T-cell (primary cell): ENCODE measurements around the gene CA5A. TPM values are rescaled to one million over a fixed set of nuclear protein-coding genes. Genes with fewer than 3 reads are reported as not detected.
A peak's percentile ranks its signal among the peaks of the same experiment; 100 is the strongest.

ENCODE experiments used
- ATAC-seq, 4 experiments: fragments of 200-7000 bp in 3 of 4; fragments of 150-1000 bp in 1 of 4; cut with Tn5 transposase; replicated peaks in 1 of 4; 1 replicate in 3 of 4; 2 replicates in 1 of 4; pipeline ENCODE4 v1.10.0; 2021; ENCODE audit warnings: moderate library complexity in 3 of 4, mild to moderate bottlenecking in 2 of 4, moderate number of reproducible peaks in 1 of 4
- CTCF ChIA-PET, 2 donors: fragments of 300-600 bp; sonication (Branson Sonifier 250); formaldehyde crosslinking; loops; one replicate each; lab custom pipeline; 2022; ENCODE audit warnings: antibody characterized with exemption in 2 of 2; lab: Charles Lee
- POLR2A ChIA-PET, 2 donors: fragments of 300-600 bp; sonication (Branson Sonifier 250); formaldehyde crosslinking; loops; one replicate each; lab custom pipeline; 2022; ENCODE audit warnings: antibody characterized with exemption in 2 of 2; lab: Charles Lee
- DNase-seq, 35 experiments: peaks; one replicate each; pipeline versions ENCODE4 v3.0.0 to v3.0.0-alpha.2; 2013 to 2023
- H3K27ac ChIP-seq: one replicate; pipeline ENCODE4 v1.5.1; 2013; ENCODE audit warnings: low read length
- H3K27me3 ChIP-seq, 2 experiments: replicated peaks in 1 of 2; 1 replicate in 1 of 2; 2 replicates in 1 of 2; pipeline versions ENCODE4 v1.6.1 to v1.7.0; 2013; ENCODE audit warnings: low read length in 1 of 2, mixed read lengths in 1 of 2; ENCODE audit not compliant: control insufficient read depth in 2 of 2, insufficient read depth in 2 of 2; ENCODE audit errors: extremely low read depth in 1 of 2
- H3K36me3 ChIP-seq, 2 donors: 1 replicate in 1 of 2; 2 replicates in 1 of 2; pipeline versions ENCODE4 v1.6.1 to v1.7.0; 2013; ENCODE audit warnings: low read length in 1 of 2; ENCODE audit not compliant: control insufficient read depth in 2 of 2, insufficient read depth in 1 of 2; ENCODE audit errors: extremely low read depth in 1 of 2
- H3K4me1 ChIP-seq, 2 experiments: 1 replicate in 1 of 2; 2 replicates in 1 of 2; pipeline versions ENCODE4 v1.6.1 to v1.7.0; 2013; ENCODE audit warnings: low read length in 2 of 2, mixed read lengths in 1 of 2; ENCODE audit not compliant: insufficient read depth in 2 of 2, control insufficient read depth in 1 of 2; ENCODE audit errors: extremely low read depth in 1 of 2
- H3K4me3 ChIP-seq, 2 donors: 1 replicate in 1 of 2; 2 replicates in 1 of 2; pipeline versions ENCODE4 v1.5.1 to v1.7.0; 2013; ENCODE audit warnings: mild to moderate bottlenecking in 2 of 2, low read length in 1 of 2, moderate library complexity in 1 of 2; ENCODE audit not compliant: control insufficient read depth in 1 of 2; ENCODE audit errors: extremely low read depth in 1 of 2
- H3K9me3 ChIP-seq: 2 replicates; pipeline ENCODE4 v1.7.0; 2013
- H3K27ac Mint-ChIP-seq, 2 donors: one replicate each; pipeline ENCODE4 v1.8.0; 2020 to 2021; ENCODE audit warnings: mild to moderate bottlenecking in 2 of 2, mixed read lengths in 2 of 2
- H3K27me3 Mint-ChIP-seq, 2 donors: one replicate each; pipeline ENCODE4 v1.8.0; 2021 to 2022; ENCODE audit warnings: mixed read lengths in 2 of 2
- H3K36me3 Mint-ChIP-seq: one replicate; pipeline ENCODE4 v1.8.0; 2021; ENCODE audit warnings: mixed read lengths
- H3K4me1 Mint-ChIP-seq, 3 donors: one replicate each; pipeline ENCODE4 v1.8.0; 2020 to 2022; ENCODE audit warnings: mixed read lengths in 3 of 3, mild to moderate bottlenecking in 1 of 3
- H3K4me3 Mint-ChIP-seq, 3 donors: one replicate each; pipeline ENCODE4 v1.8.0; 2020 to 2022; ENCODE audit warnings: mild to moderate bottlenecking in 3 of 3, mixed read lengths in 3 of 3, moderate library complexity in 3 of 3
- H3K9me3 Mint-ChIP-seq, 3 donors: one replicate each; pipeline ENCODE4 v1.8.0; 2020 to 2022; ENCODE audit warnings: mixed read lengths in 3 of 3
- WGBS: methylation state at CpG from one replicate; pipeline ENCODE4 v1.1.5; 2013; ENCODE audit warnings: missing lambda C conversion rate; ENCODE audit not compliant: insufficient coverage; 5-methylcytosine and 5-hydroxymethylcytosine counted together
- total RNA-seq, 35 experiments: library from RNA in 6 of 35; stranded (reverse) in 6 of 35; fragments of 120-200 nt in 1 of 35; gene quantifications; one replicate each; pipeline versions ENCODE4 v1.2.1 to v1.2.4 and lab custom pipeline; 2013 to 2026

CA5A gene
- total RNA-seq, 5 donors from 2014 or later (not counting 1 experiment from before 2014, with no cell fraction given) = 0.20 TPM; not detected in 4

GRCh38 chr16:87956098-87956364, 19.7 kb upstream of the CA5A start:
- H3K27ac Mint-ChIP-seq = peak overlapping the region; percentile 90 to 91
- no peaks in the 10 kb centered on the region for H3K27me3 ChIP-seq
- H3K4me1 ChIP-seq = peaks cover 40 to 81% of the 10 kb centered on the region in 2 experiments
- peak overlapping the region; percentile 72 to 89 (median 78) for H3K4me3 Mint-ChIP-seq
- peaks cover 76 to 91% (median 90%) of the 10 kb centered on the region in 3 donors for H3K4me1 Mint-ChIP-seq
- ATAC-seq (no peak), DNase-seq (no peak)
- peak overlapping the region; percentile 72 for H3K27ac ChIP-seq
- ChIA-PET CTCF (no interaction called here), POLR2A (interaction anchor here in 1 of 2 donors (0.5 kb wide), 1 partner anchor 581 kb away, joined by 3 read pairs; no protein-coding TSS in a partner anchor)
- 80% methylated on average over 1 of the region's 3 CpGs for WGBS
- H3K9me3 Mint-ChIP-seq = no peaks in the 10 kb centered on the region
- no peaks in the 10 kb centered on the region for H3K9me3 ChIP-seq
- peak overlapping the region in 1 of 2 donors; percentile 49 for H3K4me3 ChIP-seq
- peaks cover 11 to 14% of the 10 kb centered on the region in 2 donors for H3K36me3 ChIP-seq
- H3K27me3 Mint-ChIP-seq = no peaks in the 10 kb centered on the region
- H3K36me3 Mint-ChIP-seq = peaks cover 28% of the 10 kb centered on the region

- peaks cover 28% of the 10 kb centered on the region for H3K36me3 Mint-ChIP-seq
- WGBS = 78% methylated on average over 14 of the region's 18 CpGs
- peak overlapping the region; percentile 28 to 89 (median 72) for H3K4me3 Mint-ChIP-seq
- H3K27ac Mint-ChIP-seq = peak overlapping the region; percentile 90 to 91
- ATAC-seq (no peak), DNase-seq (peak in 2 of 35 experiments; percentile 26 to 30)
- H3K9me3 Mint-ChIP-seq = no peaks in the 10 kb centered on the region
- ChIA-PET POLR2A (no interaction called here), CTCF (no interaction called here)
- H3K27me3 Mint-ChIP-seq = no peaks in the 10 kb centered on the region
- peaks cover 72 to 90% (median 86%) of the 10 kb centered on the region in 3 donors for H3K4me1 Mint-ChIP-seq
- H3K36me3 ChIP-seq = peaks cover 10 to 14% of the 10 kb centered on the region in 2 donors
- no peak overlapping the region for H3K4me3 ChIP-seq
- no peaks in the 10 kb centered on the region for H3K9me3 ChIP-seq
- H3K27ac ChIP-seq = peak overlapping the region; percentile 72
- peaks cover 40 to 83% of the 10 kb centered on the region in 2 experiments for H3K4me1 ChIP-seq
- no peaks in the 10 kb centered on the region for H3K27me3 ChIP-seq
These were observed 19.2 kb upstream of the CA5A start for GRCh38 chr16:87955302-87956097.

GRCh38 chr16:87954826-87955225, 18.5 kb upstream of the CA5A start:
- Mint-ChIP-seq H3K9me3 (no peaks in the 10 kb centered on the region), H3K27ac (peak overlapping the region; percentile 90 to 91), H3K4me3 (no peak overlapping the region), H3K27me3 (no peaks in the 10 kb centered on the region), H3K36me3 (peaks cover 28% of the 10 kb centered on the region), H3K4me1 (peaks cover 65 to 84% (median 80%) of the 10 kb centered on the region in 3 donors)
- no peak for DNase-seq
- ATAC-seq = no peak
- H3K36me3 ChIP-seq = peaks cover 10 to 14% of the 10 kb centered on the region in 2 donors
- CTCF ChIA-PET = no interaction called here
- POLR2A ChIA-PET = no interaction called here
- H3K9me3 ChIP-seq = no peaks in the 10 kb centered on the region
- peaks cover 40 to 84% of the 10 kb centered on the region in 2 experiments for H3K4me1 ChIP-seq
- WGBS = 87% methylated on average over 13 of the region's 15 CpGs
- no peaks in the 10 kb centered on the region for H3K27me3 ChIP-seq
- H3K4me3 ChIP-seq = no peak overlapping the region
- peak overlapping the region; percentile 72 for H3K27ac ChIP-seq

DNA sequence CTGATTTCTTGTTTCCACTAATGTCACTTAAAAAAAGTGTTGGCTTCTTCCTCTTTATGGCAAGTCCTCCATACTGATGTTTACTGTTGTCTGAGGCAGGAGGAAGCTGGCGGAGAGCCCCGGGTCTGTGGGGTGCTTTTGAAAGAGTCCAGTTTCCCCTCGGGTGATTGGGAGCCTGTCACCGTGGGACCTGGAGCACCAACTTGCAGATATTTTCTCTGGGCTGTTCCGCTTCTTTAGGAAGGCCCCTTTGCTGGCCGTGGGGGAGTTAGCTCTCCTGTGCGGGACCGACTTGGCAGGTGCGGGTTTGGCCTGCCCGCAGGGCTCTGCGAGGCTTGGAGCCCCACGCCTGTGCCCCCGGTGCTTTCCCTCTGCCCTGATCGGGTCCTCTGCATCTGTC, 18.0 kb upstream of the CA5A start:
- peaks cover 28% of the 10 kb centered on the region for H3K36me3 Mint-ChIP-seq
- H3K27me3 Mint-ChIP-seq = no peaks in the 10 kb centered on the region
- Histone ChIP-seq H3K36me3 (peaks cover 10 to 14% of the 10 kb centered on the region in 2 donors), H3K27ac (no peak overlapping the region), H3K4me1 (peaks cover 40 to 80% of the 10 kb centered on the region in 2 experiments), H3K9me3 (no peaks in the 10 kb centered on the region), H3K4me3 (no peak overlapping the region), H3K27me3 (no peaks in the 10 kb centered on the region)
- H3K4me1 Mint-ChIP-seq = peaks cover 60 to 79% (median 75%) of the 10 kb centered on the region in 3 donors
- 77% methylated on average over 11 of the region's 14 CpGs for whole genome bisulfite sequencing
- ATAC-seq = no peak
- H3K9me3 Mint-ChIP-seq = no peaks in the 10 kb centered on the region
- H3K4me3 Mint-ChIP-seq = peak overlapping the region; percentile 18 to 95 (median 34)
- ChIA-PET CTCF (interaction anchor here (0.5 to 0.6 kb wide), 2 partner anchors 16 to 102 kb away, joined by 3 to 4 read pairs; no protein-coding TSS in a partner anchor), POLR2A (no interaction called here)
- no peak for DNase-seq
- H3K27ac Mint-ChIP-seq = peak overlapping the region in 1 of 2 donors; percentile 49

- WGBS = 75% methylated on average over 2 of the region's 15 CpGs
- Mint-ChIP-seq H3K4me3 (peak overlapping the region; percentile 18 to 95 (median 34)), H3K36me3 (peaks cover 28% of the 10 kb centered on the region), H3K27ac (peak overlapping the region; percentile 49 to 70), H3K9me3 (no peaks in the 10 kb centered on the region), H3K27me3 (no peaks in the 10 kb centered on the region), H3K4me1 (peaks cover 52 to 73% (median 67%) of the 10 kb centered on the region in 3 donors)
- H3K4me1 ChIP-seq = peaks cover 37 to 72% of the 10 kb centered on the region in 2 experiments
- no peaks in the 10 kb centered on the region for H3K9me3 ChIP-seq
- no peak for DNase-seq
- no peaks in the 10 kb centered on the region for H3K27me3 ChIP-seq
- no peak for ATAC-seq
- H3K36me3 ChIP-seq = peaks cover 10% of the 10 kb centered on the region in 2 donors
- no peak overlapping the region for H3K27ac ChIP-seq
- ChIA-PET POLR2A (interaction anchor here in 1 of 2 donors (0.9 kb wide), 1 partner anchor 83 kb away, joined by 5 read pairs; no protein-coding TSS in a partner anchor), CTCF (interaction anchor here (0.5 to 0.6 kb wide), 2 partner anchors 17 to 102 kb away, joined by 3 to 4 read pairs; no protein-coding TSS in a partner anchor)
- no peak overlapping the region for H3K4me3 ChIP-seq
These were observed 17.2 kb upstream of the CA5A start for GRCh38 chr16:87953308-87954215.

DNA sequence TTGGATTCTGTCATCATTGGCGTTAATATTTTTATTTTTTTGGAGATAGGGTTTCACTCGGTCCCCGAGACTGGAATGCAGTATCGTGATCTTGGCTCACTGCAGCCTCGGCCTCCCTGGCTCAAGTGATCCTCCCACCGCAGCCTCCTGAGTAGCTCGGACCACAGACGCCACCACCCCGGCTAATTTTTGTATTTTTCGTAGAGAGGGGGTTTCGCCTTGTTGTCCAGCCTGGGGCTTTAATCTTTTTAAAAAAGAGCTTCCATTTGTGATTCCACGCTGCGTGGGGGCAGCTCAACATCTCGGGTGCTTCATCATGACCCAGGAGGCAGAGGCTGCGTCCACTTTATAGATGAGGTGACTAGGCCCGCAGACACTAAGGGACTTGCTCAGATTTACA, 16.4 kb upstream of the CA5A start:
- Histone ChIP-seq H3K27me3 (peaks cover 0 to 2% of the 10 kb centered on the region in 2 experiments), H3K4me3 (no peak overlapping the region), H3K36me3 (peaks cover 10% of the 10 kb centered on the region in 2 donors), H3K4me1 (peaks cover 37 to 64% of the 10 kb centered on the region in 2 experiments), H3K27ac (peak overlapping the region; percentile 69), H3K9me3 (no peaks in the 10 kb centered on the region)
- ATAC-seq = no peak
- Mint-ChIP-seq H3K36me3 (peaks cover 23% of the 10 kb centered on the region), H3K27me3 (peaks cover 0 to 2% of the 10 kb centered on the region in 2 donors), H3K27ac (peak overlapping the region in 1 of 2 donors; percentile 91), H3K4me3 (peak overlapping the region; percentile 81 to 95 (median 86)), H3K9me3 (no peaks in the 10 kb centered on the region), H3K4me1 (peaks cover 53 to 70% (median 59%) of the 10 kb centered on the region in 3 donors)
- WGBS = 94% methylated on average over 10 of the region's 16 CpGs
- POLR2A ChIA-PET = no interaction called here
- CTCF ChIA-PET = no interaction called here
- no peak for DNase-seq
